ENCODE measurements around the gene GALNT1.
A peak's percentile ranks its signal among the peaks of the same experiment; 100 is the strongest.

GALNT1 gene

GRCh38 chr18:35682281-35682867 is 100.8 kb downstream of the GALNT1 start:
- peak; percentile 47 for DNase-seq

- no peak for DNase-seq
Measured at GRCh38 chr18:35683021-35683420, 101.5 kb downstream of the GALNT1 start.

GRCh38 chr18:35688757-35689156 is 107.2 kb downstream of the GALNT1 start:
- DNase-seq, result peak; percentile 30

- no peak for DNase-seq
Measured at GRCh38 chr18:35689728-35690127, 108.2 kb downstream of the GALNT1 start.

- DNase-seq, result no peak
Measured at GRCh38 chr18:35691625-35692024, 110.1 kb downstream of the GALNT1 start.

- DNase-seq, result no peak
Measured at GRCh38 chr18:35692866-35693265, 111.3 kb downstream of the GALNT1 start.

GRCh38 chr18:35693829-35694228 is 112.3 kb downstream of the GALNT1 start:
- peak; percentile 28 for DNase-seq

GRCh38 chr18:35694808-35695207 is 113.3 kb downstream of the GALNT1 start:
- DNase-seq, result no peak

- DNase-seq, result no peak
Measured at GRCh38 chr18:35695384-35695783, 113.8 kb downstream of the GALNT1 start.

- DNase-seq, result no peak
Measured at GRCh38 chr18:35695803-35696202, 114.3 kb downstream of the GALNT1 start.

GRCh38 chr18:35696307-35696706 is 114.8 kb downstream of the GALNT1 start:
- DNase-seq, result no peak

GRCh38 chr18:35697869-35698268 is 116.3 kb downstream of the GALNT1 start:
- DNase-seq, result no peak

GRCh38 chr18:35703043-35703688 is 121.6 kb downstream of the GALNT1 start:
- DNase-seq, result no peak

GRCh38 chr18:35705988-35706387 is 124.4 kb downstream of the GALNT1 start:
- no peak for DNase-seq

GRCh38 chr18:35707247-35707646 is 125.7 kb downstream of the GALNT1 start:
- no peak for DNase-seq

- no peak for DNase-seq
Measured at GRCh38 chr18:35707674-35708073, 126.1 kb downstream of the GALNT1 start.

GRCh38 chr18:35710581-35710980 is 129.0 kb downstream of the GALNT1 start:
- DNase-seq, result no peak

GRCh38 chr18:35711227-35711626 is 129.7 kb downstream of the GALNT1 start:
- DNase-seq, result no peak

- DNase-seq, result peak; percentile 34
Measured at GRCh38 chr18:35713545-35713944, 132.0 kb downstream of the GALNT1 start.

- no peak for DNase-seq
Measured at GRCh38 chr18:35714539-35714938, 133.0 kb downstream of the GALNT1 start.

GRCh38 chr18:35715139-35715538 is 133.6 kb downstream of the GALNT1 start:
- DNase-seq, result no peak

GRCh38 chr18:35716169-35716831 is 134.8 kb downstream of the GALNT1 start:
- DNase-seq, result no peak

GRCh38 chr18:35717182-35717581 is 135.6 kb downstream of the GALNT1 start:
- peak; percentile 17 for DNase-seq

GRCh38 chr18:35721431-35722081 is 140.0 kb downstream of the GALNT1 start:
- no peak for DNase-seq
